HT1080 (cell line): Measurements from ENCODE around the gene TAP2. TPM values are rescaled to one million over a fixed set of nuclear protein-coding genes. Genes with fewer than 3 reads are reported as not detected.
"Not testable (repeated sequence)": the region's sequence is repeated elsewhere in the genome, so short reads cannot be mapped to it uniquely, and the experiment has no call there.

Source experiments
- DNase-seq: peaks from one replicate; pipeline ENCODE4 v3.0.0-alpha.2; 2015; ENCODE audit warnings: low read depth
- total RNA-seq: library from RNA; depleted of rRNA; stranded (reverse); fragments of >200 nt; shearing (Covaris generic); gene quantifications from 2 replicates; pipeline ENCODE4 v1.2.3, GENCODE V29; 2014

Gene TAP2
- total RNA-seq, 1 experiment from 2014 or later: 89.3 TPM

DNA sequence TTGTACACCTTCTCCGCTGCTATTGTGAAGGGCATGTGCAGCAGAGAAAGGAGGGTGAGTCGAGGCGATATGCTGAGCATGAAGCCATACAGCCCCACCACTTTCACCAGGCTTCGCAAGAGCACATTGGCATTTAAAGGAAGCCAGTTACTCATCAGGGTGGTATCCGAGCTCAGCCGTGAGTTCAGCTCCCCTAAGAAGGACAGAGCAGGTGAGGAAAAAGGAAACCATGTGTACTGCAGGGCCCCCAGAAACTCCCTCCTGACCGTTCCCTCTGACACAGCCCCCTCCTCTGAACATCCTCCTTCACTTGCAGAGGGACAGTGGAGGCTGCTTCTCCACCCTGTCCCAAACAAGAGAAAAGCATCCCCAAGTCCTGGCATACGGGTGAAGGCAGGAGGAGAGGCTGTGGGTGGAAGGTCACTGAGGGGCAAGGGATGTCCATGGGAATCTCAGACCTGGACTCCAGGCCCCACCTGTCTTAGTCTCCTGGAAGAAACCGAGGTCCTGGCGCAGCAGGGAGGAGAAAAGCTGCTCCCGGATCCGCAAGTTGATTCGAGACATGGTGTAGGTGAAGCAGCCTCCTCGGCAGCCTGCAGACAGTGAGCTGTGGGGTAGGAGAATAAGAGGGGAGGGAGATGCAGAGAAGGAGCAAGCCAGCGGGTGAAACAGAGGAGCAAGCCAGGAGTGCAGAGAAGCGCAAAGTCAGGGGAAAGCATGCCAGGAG, 3.2 kb downstream of the TAP2 start:
- no peak for DNase-seq

DNA sequence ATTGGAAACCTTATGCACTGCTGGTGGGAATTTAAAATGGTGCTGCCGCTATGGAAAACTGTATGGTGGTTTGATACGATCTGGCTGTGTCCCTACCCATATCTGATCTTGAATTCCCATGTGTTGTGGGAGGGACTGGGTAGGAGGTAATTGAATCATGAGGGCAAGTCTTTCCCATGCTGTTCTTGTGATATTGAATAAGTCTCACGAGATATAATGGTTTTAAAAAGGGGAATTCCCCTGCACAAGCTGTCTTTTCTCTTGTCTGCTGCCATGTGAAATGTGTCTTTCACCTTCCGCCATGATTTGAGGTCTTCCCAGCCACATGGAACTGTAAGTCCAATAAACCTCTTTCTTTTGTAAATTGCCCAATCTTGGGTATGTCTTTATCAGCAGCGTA, 4.9 kb downstream of the TAP2 start:
- DNase-seq: no peak

DNA sequence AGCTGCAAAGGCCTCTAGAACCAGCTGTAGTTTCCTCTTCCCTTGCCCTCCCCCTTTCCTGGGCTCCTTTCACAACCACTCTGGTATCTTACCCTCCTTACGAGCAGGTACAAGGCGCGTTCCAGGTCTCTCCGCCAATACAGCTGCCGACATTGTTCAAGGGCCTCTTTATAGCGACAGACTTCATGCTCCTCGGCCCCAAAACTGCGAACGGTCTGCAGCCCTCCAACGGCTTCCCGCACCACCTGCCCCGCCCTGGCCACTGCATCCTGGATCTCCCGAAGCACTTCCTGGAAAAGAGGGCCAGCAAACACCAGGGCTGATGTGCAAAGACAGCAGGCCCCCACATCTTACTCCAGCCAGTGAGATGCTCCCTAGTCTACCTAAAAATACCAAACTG, 6.0 kb downstream of the TAP2 start:
- no peak for DNase-seq

DNA sequence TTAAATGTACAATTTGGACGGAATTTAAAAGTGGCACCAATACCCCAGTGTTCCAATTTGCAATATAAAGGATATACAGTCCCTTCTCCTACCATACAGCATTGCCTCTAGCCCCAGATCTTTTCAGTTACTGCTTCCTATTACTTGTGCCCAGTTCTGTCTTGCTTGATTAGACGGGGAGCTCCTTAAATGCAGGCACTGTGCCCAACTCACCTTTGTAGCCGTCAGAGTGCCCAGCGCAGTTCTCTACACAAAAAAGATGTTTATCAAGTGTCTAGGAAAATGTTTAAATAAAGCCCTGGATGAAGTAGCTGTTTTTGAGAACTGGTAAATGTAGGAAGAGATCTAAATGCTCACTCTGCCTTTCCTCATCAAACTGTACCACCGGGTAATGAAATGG, 7.6 kb downstream of the TAP2 start:
- DNase-seq: no peak

DNA sequence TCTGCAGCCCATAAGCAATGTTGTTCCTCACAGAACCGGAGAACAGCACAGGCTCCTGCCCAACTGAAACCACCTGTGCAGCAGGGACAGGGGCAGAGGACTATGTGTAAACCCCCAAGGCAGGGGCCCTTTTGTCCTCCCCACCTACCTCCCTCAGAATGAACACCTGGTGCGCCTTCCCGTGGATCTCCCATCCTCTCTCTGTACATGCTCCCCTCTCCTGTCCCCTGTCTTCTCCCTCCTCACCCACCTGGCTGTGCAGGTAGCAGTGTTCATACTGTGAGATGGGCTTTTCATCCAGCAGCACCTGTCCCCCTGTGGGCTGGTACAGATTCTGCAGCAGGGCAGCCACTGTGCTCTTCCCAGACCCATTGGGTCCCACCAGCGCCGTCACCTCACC, 8.5 kb downstream of the TAP2 start:
- no peak for DNase-seq

DNA sequence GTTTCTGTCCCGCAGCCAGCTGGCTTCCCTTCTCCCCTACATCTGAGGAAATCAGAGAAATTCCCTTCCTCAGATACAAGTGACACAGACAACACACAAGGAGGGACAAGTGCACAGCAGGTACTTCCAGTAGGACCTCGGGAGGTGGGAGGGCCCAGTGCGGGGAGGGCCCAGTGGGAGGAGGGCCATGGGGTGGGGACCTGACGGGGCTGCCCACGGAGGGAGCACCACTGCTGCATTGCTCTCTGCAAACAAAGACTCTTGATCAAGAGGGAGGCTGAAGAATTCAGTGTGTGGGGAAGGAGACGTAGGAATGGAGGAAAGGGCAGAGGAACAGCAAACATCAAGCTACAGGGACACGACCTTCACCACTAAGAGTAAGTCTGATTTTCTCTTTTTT, 9.0 kb downstream of the TAP2 start:
- no peak for DNase-seq

DNA sequence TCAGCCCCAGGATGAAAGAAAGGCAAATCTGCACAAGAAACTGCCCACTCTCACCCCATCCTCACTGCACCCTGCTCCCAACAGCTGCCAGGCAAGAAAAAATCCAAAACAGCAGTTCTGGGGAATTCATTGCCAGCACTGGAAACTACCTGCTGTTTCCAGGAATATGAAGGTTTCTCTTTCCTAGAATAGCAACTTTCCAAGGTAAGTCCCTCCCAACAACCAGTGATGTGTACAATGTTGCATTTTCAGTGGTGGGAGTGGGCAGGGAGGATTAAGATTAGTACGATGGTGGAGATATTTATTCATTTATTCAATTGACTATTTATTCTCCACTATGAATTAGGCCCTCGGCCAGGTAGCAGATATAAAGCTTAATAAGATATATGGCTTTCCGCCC, 11.5 kb downstream of the TAP2 start:
- no peak for DNase-seq

DNA sequence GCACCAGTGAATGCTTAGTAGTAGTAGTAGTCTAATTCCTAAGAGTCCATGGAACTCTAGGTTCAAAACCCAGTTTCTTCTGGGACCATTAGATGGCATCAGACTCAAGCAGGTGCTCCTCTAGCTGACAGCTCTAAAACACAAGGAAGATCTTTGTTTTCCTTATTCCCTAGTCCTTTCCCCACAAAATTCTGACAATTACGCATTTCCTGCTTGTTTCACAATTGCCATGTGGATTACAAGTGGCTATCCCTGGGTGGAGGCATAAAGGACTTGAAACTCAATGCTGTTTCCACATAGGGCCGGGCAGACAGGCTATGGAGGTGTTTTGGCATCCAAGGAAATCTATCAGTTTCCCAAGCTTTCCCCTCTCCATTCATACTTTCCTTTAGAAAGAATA, 12.6 kb downstream of the TAP2 start:
- DNase-seq: peak; percentile 91

DNA sequence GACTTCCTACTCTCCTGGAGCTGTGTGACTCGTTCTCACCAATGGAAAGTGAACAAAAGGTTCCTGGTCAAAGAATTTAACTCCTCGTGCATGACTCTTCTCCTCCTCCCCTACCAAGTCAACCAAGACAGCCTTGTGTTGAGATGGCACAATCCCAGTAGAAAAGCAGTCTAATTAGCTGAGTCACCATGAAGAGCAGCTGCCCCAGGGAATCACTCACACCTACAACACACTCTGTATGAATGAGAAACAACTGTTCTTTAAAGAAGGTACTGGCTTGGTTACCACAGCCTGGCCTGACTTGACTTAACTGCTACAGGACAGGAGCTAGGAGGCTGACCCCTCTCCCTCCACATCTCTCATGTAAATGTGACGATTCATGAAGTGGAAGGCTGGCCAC, 18.8 kb downstream of the TAP2 start:
- DNase-seq: peak; percentile 89

DNA sequence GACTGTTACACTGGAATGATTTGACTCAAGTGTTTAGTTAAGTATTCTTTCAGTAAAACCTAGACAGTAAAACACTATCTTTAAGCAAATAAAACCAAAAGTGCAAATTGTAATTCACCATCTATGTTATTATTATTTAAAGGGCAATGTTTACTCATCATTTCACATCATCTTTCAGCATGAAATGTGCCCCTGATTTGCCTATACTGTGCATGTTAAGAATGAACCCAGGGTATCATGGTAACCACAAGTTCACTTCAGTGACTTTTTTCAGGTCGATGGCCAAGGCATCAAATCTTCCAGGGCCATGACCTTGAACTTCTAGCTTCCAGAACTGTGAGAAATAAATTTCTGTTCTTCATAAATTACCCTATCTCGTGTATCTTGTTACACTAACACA, 19.7 kb downstream of the TAP2 start:
- no peak for DNase-seq

DNA sequence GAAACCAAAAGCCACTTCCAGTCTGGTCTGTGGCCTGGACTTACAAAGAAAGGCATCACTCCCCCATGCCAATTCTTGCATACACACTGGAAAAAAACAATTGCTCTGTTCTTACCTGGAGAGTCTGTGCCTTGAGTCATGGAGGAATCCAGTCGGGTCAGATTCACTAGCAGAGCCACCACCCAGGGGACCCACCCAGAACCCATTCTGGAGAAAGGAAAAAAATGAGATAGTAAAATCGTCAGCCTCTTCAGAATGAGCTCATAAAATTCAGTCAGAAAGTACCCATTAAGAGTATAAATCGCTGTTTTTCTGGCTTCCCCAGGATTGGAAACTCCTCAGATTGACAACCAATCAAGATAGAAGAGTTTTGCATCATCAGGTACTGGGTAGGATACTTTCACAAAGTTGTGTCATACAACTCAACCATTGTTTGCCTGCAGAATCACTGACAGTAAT, 21.8 kb downstream of the TAP2 start, which contains the start of gene HLA-DOB:
Gene HLA-DOB, minus strand, starts transcription at position 257 of the 459 bp plus-strand sequence. Its CDS starts 51 bp downstream, at position 206.
- DNase-seq: no peak

DNA sequence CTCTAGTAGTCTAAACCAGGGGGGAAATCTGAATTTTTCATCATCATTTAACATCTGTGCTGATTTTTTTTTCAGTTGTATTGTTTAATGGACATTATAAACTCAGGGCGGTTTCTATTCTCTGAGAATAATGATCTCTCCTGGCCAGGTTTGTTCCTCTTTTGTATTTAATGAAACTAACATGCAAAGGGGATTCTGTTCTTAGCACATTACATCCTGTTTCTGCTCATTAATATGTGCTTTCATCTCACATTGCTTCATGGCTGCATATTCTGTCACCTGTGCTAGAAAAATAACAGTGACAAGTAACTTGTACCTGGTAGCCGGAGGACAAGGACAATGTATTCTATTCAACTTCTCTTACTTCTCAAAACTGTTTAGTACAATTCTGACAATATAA, 22.5 kb downstream of the TAP2 start:
- DNase-seq: no peak

DNA sequence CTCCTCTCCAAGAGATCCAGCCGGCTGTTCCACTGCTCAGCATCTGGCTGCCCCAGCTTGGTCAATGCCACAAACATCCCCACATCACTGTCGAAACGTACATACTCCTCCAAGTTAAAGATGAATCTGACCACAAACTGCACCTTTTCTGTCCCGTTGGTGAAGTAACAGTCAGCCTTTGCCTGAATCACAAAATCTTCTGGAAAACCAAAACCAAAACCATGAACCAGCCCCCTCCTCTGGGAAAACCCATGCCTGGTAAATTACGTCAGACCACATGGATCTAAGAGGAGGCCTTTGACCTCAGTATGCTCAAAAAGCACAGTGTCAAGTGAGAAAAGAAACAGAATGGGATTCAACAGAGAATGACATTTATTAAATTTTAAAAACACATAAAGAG, 23.4 kb downstream of the TAP2 start:
- DNase-seq: no peak

DNA sequence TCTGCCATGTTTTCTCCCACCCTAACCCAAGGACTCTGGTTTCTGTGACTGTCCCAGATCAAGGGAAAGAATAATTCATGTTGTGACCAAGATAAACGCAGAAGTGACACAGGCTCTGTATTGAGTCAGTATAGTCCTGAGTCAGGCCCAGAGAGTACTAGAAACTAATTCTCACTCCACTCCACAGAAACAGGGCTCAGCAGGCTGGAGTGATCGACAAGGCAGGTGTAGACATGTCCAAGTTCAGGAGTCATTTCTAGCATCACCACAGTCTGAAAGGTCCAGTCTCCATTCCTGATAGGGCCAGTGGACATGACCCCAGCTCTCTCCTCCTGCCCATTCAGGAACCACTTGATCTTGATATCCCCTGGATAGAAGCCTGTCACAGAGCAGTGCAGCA, 24.4 kb downstream of the TAP2 start:
- no peak for DNase-seq

DNA sequence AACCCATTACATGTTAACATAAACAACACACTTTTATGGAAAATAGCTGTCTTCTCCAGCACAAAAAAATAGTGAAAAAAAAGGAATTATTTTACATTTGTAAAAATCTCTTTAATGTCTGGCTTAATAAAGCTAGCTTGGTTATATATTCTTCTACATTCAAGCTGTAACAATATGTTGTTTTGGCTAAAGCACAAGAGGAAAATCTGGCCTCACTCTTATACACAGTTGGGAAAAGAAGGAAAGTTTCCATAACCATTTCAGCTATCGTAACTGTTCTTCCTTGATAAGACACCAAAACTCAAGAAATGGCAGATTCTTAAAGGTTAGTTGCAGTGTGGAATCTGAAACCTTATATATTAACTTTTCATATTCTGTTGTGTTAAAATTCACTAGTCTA, 29.4 kb downstream of the TAP2 start:
- no peak for DNase-seq

DNA sequence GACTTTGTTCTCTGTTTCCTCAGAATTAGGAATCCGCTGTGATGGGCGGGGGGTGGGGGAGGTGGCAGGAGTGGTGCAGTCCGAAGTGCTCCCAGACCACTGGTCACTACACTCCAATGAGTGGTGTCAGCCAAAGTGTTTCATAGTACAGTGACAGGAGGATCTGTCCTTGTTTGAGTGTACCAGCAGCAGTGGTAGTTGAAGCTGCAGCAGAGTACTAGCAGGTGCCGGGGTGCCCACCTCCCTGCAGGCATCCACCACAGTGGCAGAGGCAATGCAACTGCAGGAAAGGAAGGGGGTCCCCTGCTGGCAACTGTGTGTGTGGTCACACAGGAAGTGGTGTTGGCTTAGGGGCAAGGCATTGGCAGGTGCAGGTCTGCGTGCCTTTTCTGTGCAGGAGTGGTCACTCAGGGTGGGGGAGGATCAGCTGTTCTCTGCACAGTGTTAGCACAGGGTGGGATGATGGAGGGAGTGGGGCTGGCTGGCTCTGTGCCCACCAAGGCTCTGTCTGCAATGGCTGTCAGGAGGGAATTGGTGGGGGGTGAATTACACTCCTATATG, 31.4 kb downstream of the TAP2 start:
- no peak for DNase-seq

DNA sequence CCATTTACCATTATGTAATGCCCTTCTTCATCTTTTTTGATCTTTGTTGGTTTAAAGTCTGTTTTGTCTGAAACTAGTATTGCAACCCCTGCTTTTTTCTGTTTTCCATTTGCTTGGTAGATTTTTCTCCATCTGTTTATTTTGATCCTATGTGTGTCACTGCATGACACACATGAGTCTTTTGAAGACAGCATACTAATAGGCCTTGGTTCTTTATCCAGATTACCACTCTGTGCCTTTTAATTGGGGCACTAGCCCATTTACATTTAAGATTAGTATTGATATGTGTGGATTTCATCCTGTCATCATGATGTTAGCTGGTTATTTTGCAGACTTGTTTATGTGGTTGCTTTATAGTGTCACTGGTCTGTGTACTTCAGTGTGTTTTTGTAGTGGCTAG, 33.1 kb downstream of the TAP2 start:
- DNase-seq: not testable (repeated sequence)

DNA sequence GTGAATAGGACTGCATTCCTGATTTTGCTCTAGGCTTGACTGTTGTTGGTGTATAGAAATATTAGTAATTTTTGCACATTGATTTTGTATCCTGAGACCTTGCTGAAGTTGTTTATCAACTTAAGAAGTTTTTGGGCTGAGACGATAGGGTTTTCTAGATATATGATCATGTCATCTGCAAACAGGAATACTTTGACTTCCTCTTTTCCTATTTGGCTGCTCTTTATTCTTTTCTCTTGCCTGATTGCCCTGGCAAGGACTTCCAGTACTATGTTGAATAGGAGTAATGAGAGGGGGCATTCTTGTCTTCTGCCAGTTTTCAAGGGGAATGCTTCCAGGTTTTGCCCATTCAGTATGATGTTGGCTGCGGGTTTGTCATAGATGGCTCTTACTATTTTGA, 35.1 kb downstream of the TAP2 start:
- no peak for DNase-seq

DNA sequence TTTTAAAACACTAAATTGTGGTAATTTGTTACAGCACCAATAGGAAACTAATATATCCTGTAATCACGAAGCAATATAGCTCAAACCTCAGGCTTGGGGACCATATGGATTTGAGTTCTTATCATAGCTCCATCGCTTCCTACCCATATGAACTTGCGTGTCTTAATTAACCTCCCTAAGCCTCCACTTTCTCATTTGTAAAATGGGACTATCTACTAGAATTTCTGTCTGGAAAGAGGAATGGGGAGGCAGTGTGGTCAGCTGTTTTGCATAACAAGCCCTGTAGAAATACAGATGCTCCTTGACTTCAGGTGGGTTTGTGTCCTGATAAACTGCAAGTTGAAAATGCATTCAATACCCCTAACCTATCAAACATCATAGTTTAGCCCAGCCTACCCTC, 38.8 kb downstream of the TAP2 start:
- DNase-seq: no peak

DNA sequence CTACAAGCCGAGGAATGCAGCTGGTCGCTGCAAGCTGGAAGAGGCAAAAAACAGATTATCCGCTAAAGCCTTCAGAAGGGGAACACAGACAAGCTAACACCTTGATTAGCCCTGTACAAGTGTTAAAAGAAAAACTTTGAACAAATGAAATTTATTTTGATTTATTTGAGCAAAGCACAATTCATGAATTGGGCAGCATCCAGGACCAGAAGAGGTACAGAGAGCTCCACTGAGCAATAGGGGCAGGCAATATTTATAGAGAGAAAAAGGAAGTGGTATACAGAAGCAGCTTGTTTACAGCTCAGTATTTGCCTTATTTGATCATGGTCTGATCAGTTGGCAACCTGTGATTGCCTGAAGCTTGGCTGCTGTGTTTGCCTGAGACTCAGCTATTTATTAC, 39.4 kb downstream of the TAP2 start:
- DNase-seq: no peak

DNA sequence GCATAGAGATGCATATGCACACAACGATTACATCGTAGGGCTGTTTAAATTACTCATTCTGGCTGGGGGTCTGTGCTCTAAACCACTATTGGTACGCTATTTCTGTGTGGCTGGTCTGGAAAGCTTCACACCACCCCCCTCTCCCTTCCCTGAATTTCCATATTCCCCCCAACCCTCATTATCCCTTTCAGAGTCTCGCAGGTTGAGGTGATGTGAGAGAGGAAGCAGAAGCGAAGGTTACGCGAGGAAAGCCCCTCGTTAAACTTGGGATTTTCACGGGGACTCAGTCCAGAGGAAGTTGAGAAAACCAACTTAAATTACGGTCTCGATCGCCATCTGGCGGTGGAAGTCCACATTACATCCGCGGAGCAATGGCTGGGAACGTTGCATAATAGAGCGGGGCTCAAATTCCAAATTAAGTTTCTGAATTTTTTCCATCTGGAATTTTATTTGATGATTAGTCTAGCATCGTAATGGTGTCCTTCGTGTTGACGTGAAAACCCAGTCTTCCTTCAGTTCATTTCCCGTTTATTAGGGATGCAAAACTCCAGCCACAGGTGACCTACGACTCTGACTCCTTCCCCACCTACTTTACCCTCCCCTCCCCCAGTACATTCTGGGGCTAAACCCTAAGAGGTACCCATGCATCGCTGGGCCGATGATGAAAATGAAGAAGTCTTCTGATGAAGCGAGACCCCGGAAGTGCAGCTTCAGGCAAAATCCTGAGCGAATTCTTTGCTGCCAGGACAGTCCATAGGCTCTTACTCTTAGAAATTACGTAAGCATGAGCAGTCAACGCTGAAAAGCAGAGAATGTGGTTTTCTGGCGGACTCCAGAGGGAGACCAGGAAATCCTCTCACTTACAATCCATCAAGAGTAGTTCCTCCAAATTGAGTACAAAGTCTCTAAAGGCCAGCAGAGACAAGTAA, 41.4 kb downstream of the TAP2 start:
- DNase-seq: no peak

DNA sequence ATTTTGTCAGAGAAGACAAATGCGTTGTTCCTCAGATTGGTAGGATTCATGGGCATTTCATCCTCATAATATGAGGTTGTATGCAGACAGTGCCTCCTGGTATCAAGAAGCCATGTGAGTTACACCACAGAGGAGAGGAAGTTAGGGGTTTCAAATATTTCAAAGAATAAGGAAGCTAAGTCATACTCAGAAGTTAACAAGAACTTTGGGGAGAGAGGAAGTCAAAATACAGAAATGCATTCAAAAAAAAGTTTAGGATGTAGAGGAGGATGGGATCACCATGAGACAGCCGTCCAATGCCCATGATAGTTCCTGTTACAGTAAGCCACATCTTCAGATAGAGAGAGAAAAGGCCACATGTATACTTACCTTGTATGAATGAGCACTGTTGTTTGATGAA, 44.0 kb downstream of the TAP2 start:
- DNase-seq: no peak
